Myocyte (in vitro differentiated cells): Measurements from ENCODE around the gene ACBD4. TPM values are rescaled to one million over a fixed set of nuclear protein-coding genes. Genes with fewer than 3 reads are reported as not detected.

ENCODE experiments used
- DNase-seq: peaks from one replicate; pipeline ENCODE4 v3.0.0-alpha.2; 2012; ENCODE audit warnings: low read depth
- total RNA-seq: library from RNA; depleted of rRNA; stranded (reverse); fragments of >200 nt; gene quantifications from 2 replicates; pipeline ENCODE4 v1.2.3, GENCODE V29; 2014

The ACBD4 gene
- total RNA-seq, 1 donor from 2014 or later, result 6.0 TPM

- DNase-seq, result no peak
Measured at GRCh38 chr17:45104497-45104896, 31.0 kb upstream of the ACBD4 start.

GRCh38 chr17:45104907-45105624 is 30.4 kb upstream of the ACBD4 start:
- no peak for DNase-seq

- DNase-seq, result no peak
Measured at GRCh38 chr17:45106096-45106495, 29.4 kb upstream of the ACBD4 start.

- DNase-seq, result no peak
Measured at GRCh38 chr17:45106582-45106981, 28.9 kb upstream of the ACBD4 start.

- no peak for DNase-seq
Measured at GRCh38 chr17:45107293-45108010, 28.0 kb upstream of the ACBD4 start.

- DNase-seq, result no peak
Measured at GRCh38 chr17:45108051-45108450, 27.4 kb upstream of the ACBD4 start.

- no peak for DNase-seq
Measured at GRCh38 chr17:45108595-45109521, 26.6 kb upstream of the ACBD4 start.

- peak; percentile 83 for DNase-seq
Measured at GRCh38 chr17:45110676-45111611, 24.5 kb upstream of the ACBD4 start.

GRCh38 chr17:45111850-45112249 is 23.6 kb upstream of the ACBD4 start:
- no peak for DNase-seq

GRCh38 chr17:45112559-45113423 is 22.7 kb upstream of the ACBD4 start:
- no peak for DNase-seq

- no peak for DNase-seq
Measured at GRCh38 chr17:45113424-45113754, 22.1 kb upstream of the ACBD4 start.

- no peak for DNase-seq
Measured at GRCh38 chr17:45114117-45114932, 21.2 kb upstream of the ACBD4 start.

GRCh38 chr17:45115015-45115625 is 20.4 kb upstream of the ACBD4 start:
- DNase-seq, result no peak

- no peak for DNase-seq
Measured at GRCh38 chr17:45115871-45116270, 19.6 kb upstream of the ACBD4 start.

- DNase-seq, result no peak
Measured at GRCh38 chr17:45116434-45117016, 19.0 kb upstream of the ACBD4 start.

- no peak for DNase-seq
Measured at GRCh38 chr17:45117334-45117733, 18.2 kb upstream of the ACBD4 start.

- no peak for DNase-seq
Measured at GRCh38 chr17:45117848-45118646, 17.4 kb upstream of the ACBD4 start.
